GM19025 (cell line): Measurements from ENCODE around the gene COL26A1.
"Not testable (repeated sequence)": the region's sequence is repeated elsewhere in the genome, so short reads cannot be mapped to it uniquely, and the experiment has no call there.

ENCODE experiments used
- ATAC-seq: cut with Tn5 transposase; IDR thresholded peaks from one replicate; pipeline ENCODE4 v1.9.1; 2021; ENCODE audit warnings: mild to moderate bottlenecking, low read depth, moderate library complexity; ENCODE audit not compliant: unreplicated experiment

Gene COL26A1

DNA sequence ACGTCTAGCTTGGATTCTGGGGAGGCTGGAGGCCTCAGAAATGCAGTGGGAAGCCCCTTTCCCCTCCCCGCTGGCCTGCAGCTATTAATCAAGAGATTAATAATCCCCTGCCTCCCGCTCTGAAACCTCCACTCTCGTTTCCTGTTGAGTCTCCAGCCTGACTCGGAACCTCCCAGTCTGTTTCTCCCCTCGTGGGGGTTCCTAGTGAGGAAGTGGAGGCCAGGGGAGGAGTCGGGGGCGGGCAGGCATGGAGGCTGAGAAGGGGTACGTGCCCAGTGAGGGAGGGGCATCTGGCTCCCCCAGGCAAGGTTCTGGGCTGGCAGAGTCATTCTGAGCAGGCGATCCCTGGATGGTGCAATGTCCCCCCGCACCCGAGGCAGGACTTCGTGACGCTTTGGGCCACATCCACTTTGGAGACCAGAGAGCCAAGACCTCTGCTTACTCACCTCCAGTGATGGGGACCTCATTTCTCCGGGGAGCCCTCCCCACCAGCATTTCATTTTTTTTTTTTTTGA, 73.6 kb downstream of the COL26A1 start:
- ATAC-seq = no peak

DNA sequence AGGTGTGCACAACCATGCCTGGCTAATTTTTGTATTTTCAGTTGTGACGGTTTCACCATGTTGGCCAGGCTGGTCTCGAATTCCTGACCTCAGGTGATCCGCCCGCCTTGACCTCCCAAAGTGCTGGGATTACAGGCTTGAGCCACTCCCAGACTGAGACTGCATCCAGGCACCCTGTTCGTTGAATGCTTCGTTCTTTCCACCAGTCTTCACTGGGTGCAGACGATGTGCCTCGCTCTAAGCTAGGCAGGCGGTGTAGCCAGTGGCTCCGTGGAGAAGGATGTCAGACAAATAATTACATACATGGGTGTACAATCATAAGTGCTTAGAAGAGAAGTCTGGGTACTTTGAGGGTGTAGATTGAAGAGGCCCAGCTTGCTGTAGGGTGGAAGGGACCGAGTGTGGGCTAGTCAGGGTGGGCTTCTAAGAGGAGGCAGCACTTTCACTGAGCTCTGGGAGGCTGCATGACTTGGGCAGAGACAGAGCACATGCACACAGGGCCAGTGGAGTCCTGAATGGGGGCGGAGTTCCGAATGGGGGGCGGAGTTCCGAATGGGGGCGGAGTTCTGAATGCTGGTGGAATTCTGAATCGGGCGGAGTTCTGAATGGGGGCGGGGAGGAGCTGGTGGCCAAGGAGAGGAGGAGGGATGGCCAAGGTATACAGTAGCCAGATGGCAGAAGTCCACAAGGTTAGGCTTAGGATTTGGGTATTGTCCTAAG, 74.3 kb downstream of the COL26A1 start:
- ATAC-seq = no peak

DNA sequence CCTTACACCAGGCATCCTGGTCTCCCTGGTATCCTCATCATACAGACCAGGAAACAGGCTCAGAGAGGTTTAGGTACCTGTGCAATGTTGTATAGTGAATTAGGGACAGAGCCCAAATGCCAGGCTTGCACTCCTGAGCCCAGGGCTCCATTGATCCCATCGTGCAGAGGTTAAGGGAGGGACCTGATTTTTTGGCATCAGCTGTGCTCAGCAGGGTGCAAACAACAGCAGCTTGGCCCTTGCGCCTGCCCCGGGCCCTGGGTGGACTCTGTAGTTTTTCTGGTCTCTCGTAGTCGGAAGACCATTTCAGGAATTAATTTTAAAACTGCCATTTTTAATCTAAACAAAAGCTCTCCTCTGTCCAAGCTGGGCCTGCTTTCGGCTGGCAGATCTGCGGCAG, 79.2 kb downstream of the COL26A1 start:
- no peak for ATAC-seq

DNA sequence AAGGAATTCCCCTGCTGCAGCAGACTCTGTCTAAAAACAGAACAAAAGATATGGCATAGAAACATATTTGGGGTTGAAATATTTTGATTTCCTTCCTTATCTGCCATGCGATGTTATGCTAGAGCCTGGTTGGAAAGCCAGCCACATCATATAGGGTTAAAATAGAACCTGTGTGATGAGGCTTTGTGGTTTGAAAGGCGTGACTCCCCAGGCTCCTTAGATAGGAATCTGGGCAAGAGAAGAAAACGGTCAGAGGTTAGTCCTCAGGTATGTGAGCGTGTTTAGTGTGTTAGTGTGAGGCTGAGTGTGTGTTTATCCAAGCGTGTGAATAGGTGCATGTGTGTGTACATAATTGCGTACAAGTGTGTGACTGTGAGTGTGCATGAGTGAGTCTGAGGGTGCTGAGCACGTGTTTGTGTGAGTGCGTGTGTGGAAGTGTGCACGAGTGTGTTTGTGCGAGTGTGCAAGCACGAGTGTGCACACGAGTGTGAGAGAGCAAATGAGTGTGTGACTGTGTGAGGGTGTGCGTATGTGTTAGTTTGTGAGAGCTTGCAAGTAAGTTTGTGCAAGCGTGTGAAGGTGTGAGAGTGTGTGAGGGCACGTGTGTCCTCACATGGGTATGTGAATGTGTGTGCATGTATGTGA, 79.9 kb downstream of the COL26A1 start:
- no peak for ATAC-seq

DNA sequence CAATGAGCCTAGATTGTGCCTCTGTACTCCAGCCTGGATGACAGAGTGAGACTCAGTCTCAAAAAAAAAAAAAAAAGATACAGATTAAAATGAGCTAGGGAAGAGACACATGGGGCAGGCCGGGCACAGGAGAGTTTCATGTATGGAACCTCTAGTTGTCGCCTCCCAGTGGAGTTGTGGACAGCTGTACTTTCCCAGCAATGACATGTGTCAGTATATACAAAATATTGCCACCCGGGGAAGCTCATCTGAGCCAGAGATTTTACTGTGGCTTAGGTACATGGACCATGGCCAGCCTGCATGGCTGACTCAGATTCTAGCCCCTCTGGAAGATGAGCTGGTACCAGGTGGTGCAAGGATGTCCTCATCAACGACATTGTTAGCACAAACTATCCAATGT, 87.4 kb downstream of the COL26A1 start:
- ATAC-seq = no peak

DNA sequence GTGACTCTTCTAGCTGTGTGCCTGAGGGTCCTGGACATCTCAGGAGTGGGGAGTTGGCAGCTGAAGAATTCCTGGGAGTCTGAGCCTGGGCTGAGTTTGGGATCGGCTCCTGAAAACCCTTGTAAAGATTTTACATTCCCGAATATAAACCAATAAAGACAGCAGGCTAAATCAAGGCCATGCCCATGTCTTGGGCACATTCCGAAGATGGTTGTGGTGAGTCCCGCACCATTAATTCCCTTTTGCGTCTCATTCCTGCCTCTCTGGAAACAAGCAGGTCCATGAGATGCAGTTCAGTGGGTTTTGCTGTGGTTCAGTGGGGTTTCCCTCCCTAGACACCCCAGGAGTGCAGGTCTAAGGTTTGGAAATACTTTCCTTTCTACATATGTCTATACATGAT, 90.9 kb downstream of the COL26A1 start:
- ATAC-seq = no peak

DNA sequence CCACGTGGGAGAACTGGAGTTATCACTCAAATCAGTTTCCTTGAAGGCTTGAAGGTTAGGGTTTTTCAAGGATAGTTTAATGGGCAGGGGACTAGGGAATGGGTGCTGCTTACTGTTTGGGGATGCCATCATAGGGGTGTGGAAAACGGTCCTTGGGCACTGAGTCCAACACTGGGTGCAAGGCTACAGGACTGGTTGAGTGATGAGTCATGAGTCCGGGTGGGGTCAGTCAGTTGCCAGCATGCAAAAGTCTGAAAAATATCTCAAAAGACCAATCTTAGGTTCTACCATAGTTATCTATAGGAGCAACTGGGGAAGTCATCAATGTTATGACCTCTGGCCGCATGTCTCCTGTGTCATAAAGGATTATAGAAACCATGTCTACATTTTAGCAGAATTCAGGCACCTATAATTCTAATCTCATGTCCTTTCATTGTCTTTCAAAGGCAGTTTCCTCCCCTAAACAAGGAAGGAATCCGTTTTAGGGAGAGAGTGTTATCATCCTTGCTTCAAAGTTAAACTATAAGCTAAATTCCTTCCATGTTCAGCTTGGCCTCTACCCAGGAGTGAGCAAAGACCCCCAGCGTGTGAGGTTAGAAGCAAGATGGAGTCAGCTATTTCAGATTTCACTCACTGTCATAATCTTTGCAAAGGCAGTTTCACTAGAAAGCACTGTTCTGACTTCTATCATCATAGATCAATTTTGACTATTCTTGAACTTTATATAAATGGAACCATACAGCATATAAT, 94.5 kb downstream of the COL26A1 start:
- ATAC-seq = no peak

DNA sequence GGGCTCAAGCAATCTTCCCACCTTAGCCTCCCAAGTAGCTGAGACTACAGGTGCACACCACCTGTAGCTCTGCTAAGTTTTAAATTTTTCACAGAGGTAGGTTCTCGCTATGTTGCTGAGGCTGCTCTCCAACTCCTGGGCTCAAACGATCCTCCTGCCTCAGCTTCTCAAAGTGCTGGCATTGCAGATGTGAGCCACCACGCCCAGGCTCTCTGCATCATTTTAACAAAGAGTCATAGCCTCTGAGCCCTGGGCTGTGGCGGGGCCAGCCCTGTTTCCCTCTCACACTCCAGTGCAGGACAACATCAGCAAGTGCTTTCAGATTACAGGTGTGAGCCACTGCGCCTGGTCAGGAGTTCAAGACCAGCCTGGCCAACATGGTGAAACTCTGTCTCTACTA, 102.5 kb downstream of the COL26A1 start:
- ATAC-seq = no peak

DNA sequence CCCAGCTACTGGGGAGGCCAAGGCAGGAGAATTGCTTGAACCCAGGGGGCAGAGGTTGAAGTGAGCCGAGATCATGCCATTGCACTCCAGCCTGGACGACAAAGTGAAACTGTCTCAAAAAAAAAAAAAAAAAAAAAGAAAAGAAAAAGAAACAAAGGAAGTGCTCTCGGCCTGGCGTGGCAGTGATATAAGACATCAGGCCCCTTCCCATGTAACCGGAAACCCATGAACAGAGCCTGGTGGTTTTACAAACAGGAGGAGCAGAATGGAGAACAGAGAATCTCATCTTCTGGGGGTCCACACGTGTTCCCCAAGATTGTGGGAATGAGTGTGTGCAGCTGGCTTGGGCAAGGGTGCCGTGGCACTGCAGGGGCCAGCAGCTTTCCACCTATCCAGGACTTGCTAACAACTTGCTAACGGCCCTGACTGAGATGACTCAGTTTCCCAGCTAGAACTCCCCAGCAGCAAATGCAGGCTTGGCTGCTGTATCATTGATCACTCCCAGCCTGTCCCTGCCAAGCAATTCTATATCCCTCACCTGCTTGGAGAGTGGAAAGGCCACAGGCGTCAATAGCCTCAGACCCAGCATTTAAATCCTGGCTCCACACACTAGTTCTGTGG, 103.0 kb downstream of the COL26A1 start:
- no peak for ATAC-seq

DNA sequence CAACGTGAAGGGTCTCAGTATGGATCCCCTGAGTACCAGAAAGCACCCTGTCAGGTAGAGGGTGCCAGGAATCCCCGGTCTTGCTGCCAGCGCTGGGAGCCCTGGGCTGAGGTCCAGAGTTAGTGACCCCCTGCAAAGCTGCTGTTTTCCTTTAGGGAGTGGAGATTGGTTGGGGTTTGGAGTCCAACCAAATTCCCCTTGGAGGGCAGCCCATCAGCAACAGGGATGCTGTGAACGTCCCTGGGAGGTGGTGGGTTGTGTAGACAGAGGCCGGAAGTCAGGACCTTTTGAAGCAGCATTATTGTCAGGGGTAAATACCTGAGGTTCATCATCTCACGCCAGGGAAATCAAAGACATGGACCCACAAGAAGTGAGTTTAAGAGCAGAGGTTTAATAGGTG, 104.2 kb downstream of the COL26A1 start:
- no peak for ATAC-seq

DNA sequence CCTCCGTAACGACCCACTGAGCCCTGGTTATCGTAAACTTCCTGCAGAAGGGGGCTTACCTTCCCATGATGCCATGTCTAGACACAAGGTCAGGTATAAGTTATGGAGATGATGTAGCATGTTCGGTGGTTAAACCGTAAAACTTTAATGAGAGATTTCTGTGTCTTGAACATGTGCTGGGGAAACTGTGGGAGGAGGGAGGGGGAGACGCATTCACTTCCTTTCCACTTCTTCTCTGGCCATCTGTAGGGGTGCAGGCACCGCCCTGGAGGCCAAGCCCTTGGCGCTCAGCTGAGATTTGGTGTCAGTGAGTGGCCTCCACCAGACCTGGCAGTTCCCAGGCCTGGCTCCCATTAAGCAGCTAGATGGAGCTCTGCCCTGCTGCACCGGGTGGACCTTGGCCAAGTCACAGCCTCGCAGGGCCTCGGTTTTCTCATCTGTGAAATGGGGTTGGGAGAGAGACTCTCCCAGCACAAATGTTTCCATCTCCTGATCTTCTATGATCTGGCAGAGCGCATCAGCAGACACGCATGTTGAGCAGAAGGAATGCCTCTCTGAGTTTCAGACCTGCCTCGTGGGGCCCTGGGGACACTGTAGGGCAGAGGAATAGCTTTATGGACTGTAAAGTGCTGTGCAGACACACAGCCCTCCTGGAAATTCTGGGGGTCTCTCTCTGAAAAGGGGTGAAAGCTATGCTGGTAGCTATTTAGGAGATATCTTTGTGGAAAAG, 106.0 kb downstream of the COL26A1 start:
- ATAC-seq = no peak

DNA sequence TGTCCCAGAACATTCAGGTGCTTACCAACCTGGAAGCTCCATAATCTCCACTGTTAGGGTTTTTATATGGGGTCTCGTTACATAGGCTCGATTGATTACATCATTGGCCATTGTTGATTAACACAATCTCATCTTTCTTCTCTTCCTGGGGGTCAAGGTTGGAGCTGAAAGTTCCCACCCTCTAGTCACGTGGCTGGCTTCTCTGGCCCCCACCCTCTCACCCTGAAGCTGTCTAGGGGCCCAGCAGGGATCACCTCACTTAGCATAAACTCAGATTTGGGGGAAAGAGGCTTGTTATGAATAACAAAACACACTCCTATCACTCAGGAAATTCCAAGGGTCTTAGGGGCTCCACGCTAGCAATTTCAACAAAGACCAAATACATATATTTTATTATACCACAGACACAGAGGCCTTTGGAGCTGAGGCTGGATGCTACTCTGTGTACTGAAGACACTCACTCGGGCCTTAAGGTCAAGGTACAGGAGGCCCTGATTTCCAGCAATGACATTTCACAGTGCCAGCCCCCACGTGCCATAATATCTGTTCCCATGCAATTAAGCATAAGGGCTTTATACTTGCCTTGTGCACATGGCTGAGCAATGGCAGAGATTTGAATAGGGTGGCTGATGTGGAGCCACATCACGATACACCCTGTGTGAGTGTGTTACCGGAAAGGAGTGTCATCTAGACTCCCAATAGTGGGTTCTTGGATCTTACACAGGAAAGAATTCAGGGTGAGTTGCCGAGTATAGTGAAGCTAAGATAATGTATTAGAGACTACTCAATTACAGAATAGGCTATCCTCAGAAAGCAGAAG, 108.2 kb downstream of the COL26A1 start:
- ATAC-seq = no peak

DNA sequence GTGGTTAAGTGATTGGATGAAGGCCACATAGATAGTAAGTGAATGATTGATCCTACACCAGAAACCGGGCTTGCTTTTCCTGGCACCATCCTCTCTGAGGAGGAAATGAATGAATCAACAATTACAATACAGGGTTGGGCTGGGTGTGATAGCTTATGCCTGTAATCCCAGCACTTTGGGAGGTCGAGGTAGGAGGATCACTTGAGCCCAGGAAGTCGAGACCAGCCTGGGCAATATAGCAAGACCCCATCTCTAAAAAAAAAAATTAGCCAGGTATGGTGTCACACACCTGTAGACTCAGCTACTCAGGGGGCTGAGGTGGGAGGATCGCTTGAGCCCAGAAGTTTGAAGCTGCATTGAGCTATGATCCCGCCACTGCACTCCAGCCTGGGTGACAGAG, 111.5 kb downstream of the COL26A1 start:
- ATAC-seq = no peak

DNA sequence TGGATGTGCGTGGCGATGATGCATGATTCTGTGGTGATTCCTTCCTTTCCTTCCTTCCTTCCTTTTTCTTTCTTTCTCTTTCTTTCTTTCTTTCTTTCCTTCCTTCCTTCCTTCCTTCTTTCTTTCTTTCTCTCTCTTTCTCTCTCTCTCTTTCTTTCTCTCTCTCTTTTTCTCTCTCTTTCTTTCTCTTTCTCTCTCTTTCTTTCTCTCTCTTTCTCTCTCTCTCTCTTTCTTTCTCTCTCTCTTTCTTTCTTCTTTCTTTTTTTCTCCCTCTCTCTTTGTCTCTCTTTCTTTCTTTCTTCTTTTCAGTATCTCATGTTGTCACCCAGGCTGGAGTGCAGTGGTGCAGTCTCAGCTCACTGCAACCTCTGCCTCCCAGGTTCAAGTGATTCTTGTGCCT, 113.0 kb downstream of the COL26A1 start:
- ATAC-seq = not testable (repeated sequence)

DNA sequence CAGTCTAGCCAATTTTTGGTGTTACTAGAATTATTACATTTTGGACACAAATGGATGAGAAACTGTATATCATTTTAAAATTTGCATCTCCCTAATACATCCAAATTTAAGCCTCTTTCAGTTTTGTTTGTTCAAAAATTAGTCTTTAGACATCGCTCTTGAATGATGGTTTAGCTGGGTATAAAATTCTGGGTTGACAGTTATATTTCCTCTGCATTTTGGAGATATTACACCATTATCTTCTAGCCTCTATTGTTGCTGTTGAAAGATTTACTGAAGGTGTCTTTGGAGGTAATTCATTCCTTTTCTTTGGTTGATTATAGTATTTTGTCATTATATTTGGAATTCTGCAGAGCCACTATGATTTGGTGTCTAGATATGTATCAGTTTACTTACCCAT, 116.5 kb downstream of the COL26A1 start:
- ATAC-seq = no peak

DNA sequence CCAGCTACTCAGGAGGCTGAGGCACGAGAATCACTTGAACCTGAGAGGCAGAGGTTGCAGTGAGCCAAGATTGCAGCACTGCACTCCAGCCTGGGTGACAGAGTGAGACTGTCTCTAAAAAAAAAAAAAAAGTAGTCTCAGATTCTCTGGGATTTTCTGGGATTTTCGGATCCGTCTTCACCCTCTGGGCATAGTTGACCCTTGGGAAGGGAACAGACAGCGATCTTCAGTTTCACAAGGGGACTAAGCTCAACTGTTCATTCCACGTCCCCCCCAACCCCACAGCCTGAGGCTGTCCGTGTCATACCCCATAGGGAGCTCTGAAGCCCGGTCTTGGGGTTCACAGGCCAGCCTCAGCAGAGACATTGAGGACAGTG, 123.4 kb downstream of the COL26A1 start:
- not testable (repeated sequence) for ATAC-seq

DNA sequence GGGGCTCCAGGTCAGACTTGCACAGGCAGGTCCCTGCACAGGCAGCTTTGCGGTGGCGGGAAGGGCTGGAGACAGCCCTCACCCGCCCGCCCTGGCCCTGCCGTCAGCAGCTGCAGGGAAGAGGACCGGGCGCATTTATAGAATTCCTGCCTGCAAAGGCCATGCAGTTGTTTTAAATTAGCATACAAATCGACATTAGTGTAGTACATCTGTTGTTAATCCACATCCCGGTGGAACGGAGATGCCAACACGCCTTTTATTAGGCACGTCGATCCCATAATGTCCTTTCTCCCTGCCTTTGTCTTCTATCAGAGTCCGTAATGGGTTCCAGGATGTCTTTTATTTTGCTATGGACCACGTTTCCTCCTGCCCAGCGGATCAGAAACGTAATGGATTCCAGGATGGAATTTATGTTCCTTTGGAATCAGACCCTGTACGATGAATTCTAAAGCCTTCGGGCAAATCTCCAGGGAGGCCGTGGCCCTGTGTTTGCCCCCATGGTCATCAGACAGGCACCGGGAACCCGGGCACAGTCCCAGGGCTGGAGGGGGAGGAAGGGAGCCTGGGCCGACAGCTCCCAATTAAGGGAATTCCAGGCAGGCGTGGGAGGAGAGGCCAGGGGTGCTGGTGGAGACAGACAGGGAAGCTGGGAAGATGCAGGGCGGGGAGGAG, 123.9 kb downstream of the COL26A1 start:
- no peak for ATAC-seq

DNA sequence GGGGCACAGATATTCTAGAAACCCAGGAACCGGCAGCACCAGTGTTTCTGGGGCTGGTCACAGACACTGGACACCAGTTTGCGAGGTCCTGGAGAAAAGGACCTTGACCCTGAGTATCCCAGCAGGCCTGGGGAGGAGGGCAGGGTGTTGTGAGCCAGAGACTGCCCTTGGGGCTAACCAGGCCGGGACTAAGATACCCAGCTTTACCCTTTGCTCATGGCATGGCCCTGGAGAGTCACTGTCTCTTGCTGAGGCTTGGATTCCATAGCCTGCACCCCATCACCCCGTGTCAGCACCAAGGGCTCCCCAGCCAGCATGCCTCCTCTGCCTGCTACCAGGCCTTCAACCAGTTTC, 124.4 kb downstream of the COL26A1 start:
- no peak for ATAC-seq

DNA sequence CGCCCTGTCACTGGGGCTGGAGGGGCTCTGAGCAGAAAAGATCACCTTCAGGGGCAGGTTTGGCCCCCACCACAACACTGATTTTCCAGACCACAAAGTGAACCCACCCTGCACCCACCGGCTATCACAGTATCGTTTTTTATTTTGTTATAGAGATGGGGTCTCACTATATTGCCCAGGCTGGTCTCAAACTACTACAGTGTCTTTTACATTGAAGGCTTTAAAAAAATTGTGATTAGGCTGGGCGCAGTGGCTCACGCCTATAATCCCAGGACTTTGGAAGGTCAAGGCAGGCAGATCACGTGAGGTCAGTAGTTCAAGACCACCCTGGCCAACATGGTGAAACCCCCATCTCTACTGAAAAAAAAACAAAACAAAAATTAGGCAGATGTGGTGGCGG, 125.1 kb downstream of the COL26A1 start:
- ATAC-seq = no peak
